Naive thymus-derived CD8-positive, alpha-beta T cell (primary cell): ENCODE results near the gene COL25A1. TPM values are rescaled to one million over a fixed set of nuclear protein-coding genes. Genes with fewer than 3 reads are reported as not detected.

Source experiments
- ATAC-seq, 2 donors: fragments of 150-1000 bp; cut with Tn5 transposase in 1 of 2; sonication (Bioruptor Pico), chemical (Tn5 transposase) in 1 of 2; 1 replicate in 1 of 2; 2 replicates in 1 of 2; pipeline ENCODE4 v1.10.0; 2021; ENCODE audit warnings: mild to moderate bottlenecking in 2 of 2, moderate library complexity in 2 of 2
- POLR2A ChIA-PET: fragments of 350-600 bp; sonication (Branson Sonifier 250); formaldehyde crosslinking; loops from one replicate; lab custom pipeline; 2021; ENCODE audit warnings: antibody characterized with exemption; lab: Charles Lee
- DNase-seq, 10 donors: peaks; one replicate each; pipeline versions ENCODE4 v3.0.0 to v3.0.0-alpha.2; 2020 to 2022
- H3K27ac Mint-ChIP-seq, 10 donors: one replicate each; pipeline ENCODE4 v1.8.0; 2020 to 2022; ENCODE audit warnings: mild to moderate bottlenecking in 10 of 10, mixed read lengths in 10 of 10, moderate library complexity in 4 of 10, inconsistent platforms in 1 of 10
- H3K27me3 Mint-ChIP-seq, 5 donors: one replicate each; pipeline ENCODE4 v1.8.0; 2021 to 2022; ENCODE audit warnings: mixed read lengths in 5 of 5
- H3K36me3 Mint-ChIP-seq, 3 donors: one replicate each; pipeline ENCODE4 v1.8.0; 2020 to 2022; ENCODE audit warnings: mixed read lengths in 3 of 3, mild to moderate bottlenecking in 2 of 3, inconsistent platforms in 1 of 3
- H3K4me1 Mint-ChIP-seq, 4 donors: one replicate each; pipeline ENCODE4 v1.8.0; 2021 to 2022; ENCODE audit warnings: mixed read lengths in 4 of 4
- H3K4me3 Mint-ChIP-seq, 10 donors: one replicate each; pipeline ENCODE4 v1.8.0; 2020 to 2022; ENCODE audit warnings: mild to moderate bottlenecking in 10 of 10, mixed read lengths in 10 of 10, moderate library complexity in 6 of 10, inconsistent platforms in 1 of 10
- H3K9me3 Mint-ChIP-seq, 9 donors: one replicate each; pipeline ENCODE4 v1.8.0; 2020 to 2022; ENCODE audit warnings: mixed read lengths in 9 of 9, mild to moderate bottlenecking in 3 of 9, inconsistent platforms in 1 of 9, moderate library complexity in 1 of 9
- polyA plus RNA-seq, 3 donors: library from polyadenylated mRNA; unstranded; fragments of 300-500 nt; fragmentation: Illumina TruSeq; gene quantifications; one replicate each; pipeline ENCODE4 v1.2.3, GENCODE V29; 2021
- total RNA-seq, 8 experiments: library from RNA in 2 of 8; stranded (reverse) in 2 of 8; gene quantifications; one replicate each; pipeline ENCODE4 v1.2.3 and lab custom pipeline; 2021 to 2026

COL25A1 gene
- total RNA-seq (1 to 10 TPM in 1 of 2 experiments, under 1 TPM in 1; 0.10 to 1.2 TPM), polyA plus RNA-seq (not detected), total RNA-seq (lab: John Stamatoyannopoulos, UW) (0 to 0.69 (median 0.08) reads per million in 6 experiments)

GRCh38 chr4:109302361-109303139 is at the start of gene COL25A1:
COL25A1 (minus strand) TSS chr4:109302658.
- DNase-seq (peak; percentile 11 to 77 (median 44)), ATAC-seq (peak; percentile 83 to 86)
- Mint-ChIP-seq H3K27ac (peak within 1 kb of the TSS in 6 of 10 donors; percentile 18 to 77 (median 57)), H3K4me3 (peak within 1 kb of the TSS; percentile 78 to 93 (median 86)), H3K36me3 (peaks cover 0 to 2% (median 0%) of the 10 kb centered on the region in 3 donors), H3K27me3 (peaks cover 13 to 58% (median 38%) of the 10 kb centered on the region in 5 donors), H3K9me3 (no peaks in the 10 kb centered on the region), H3K4me1 (peaks cover 18 to 28% (median 21%) of the 10 kb centered on the region in 4 donors)
- POLR2A ChIA-PET, result no interaction called here

GRCh38 chr4:109350121-109350520 is 47.7 kb upstream of the COL25A1 start:
- DNase-seq (no peak), ATAC-seq (no peak)
- POLR2A ChIA-PET, result no interaction called here
- Mint-ChIP-seq H3K4me3 (no peak overlapping the region), H3K4me1 (no peaks in the 10 kb centered on the region), H3K27ac (no peak overlapping the region), H3K36me3 (peaks cover 0 to 4% (median 0%) of the 10 kb centered on the region in 3 donors), H3K9me3 (peaks cover 0 to 26% (median 12%) of the 10 kb centered on the region in 9 donors), H3K27me3 (peaks cover 13 to 50% (median 19%) of the 10 kb centered on the region in 5 donors)

- ATAC-seq (no peak), DNase-seq (no peak)
- H3K4me1 Mint-ChIP-seq, result no peaks in the 10 kb centered on the region
- no peak overlapping the region for H3K4me3 Mint-ChIP-seq
- H3K36me3 Mint-ChIP-seq, result peaks cover 0 to 5% (median 3%) of the 10 kb centered on the region in 3 donors
- H3K9me3 Mint-ChIP-seq, result peaks cover 0 to 7% (median 0%) of the 10 kb centered on the region in 9 donors
- H3K27me3 Mint-ChIP-seq, result peaks cover 0 to 9% (median 2%) of the 10 kb centered on the region in 5 donors
- POLR2A ChIA-PET, result no interaction called here
- H3K27ac Mint-ChIP-seq, result peak overlapping the region in 1 of 10 donors; percentile 5
These were observed 32.0 kb upstream of the COL25A1 start for GRCh38 chr4:109334129-109335105.

- POLR2A ChIA-PET, result no interaction called here
- Mint-ChIP-seq H3K27me3 (peaks cover 0 to 11% (median 0%) of the 10 kb centered on the region in 5 donors), H3K36me3 (no peaks in the 10 kb centered on the region), H3K27ac (no peak overlapping the region), H3K4me3 (no peak overlapping the region), H3K4me1 (no peaks in the 10 kb centered on the region), H3K9me3 (no peaks in the 10 kb centered on the region)
- ATAC-seq (no peak), DNase-seq (no peak)
These were observed 30.5 kb upstream of the COL25A1 start for GRCh38 chr4:109332926-109333464.

GRCh38 chr4:109327641-109328040 is 25.2 kb upstream of the COL25A1 start:
- Mint-ChIP-seq H3K9me3 (peaks cover 0 to 18% (median 13%) of the 10 kb centered on the region in 9 donors), H3K27me3 (peaks cover 0 to 11% (median 0%) of the 10 kb centered on the region in 5 donors), H3K4me1 (no peaks in the 10 kb centered on the region), H3K36me3 (peaks cover 0 to 12% (median 6%) of the 10 kb centered on the region in 3 donors), H3K27ac (no peak overlapping the region), H3K4me3 (no peak overlapping the region)
- DNase-seq, result no peak
- POLR2A ChIA-PET, result no interaction called here
- ATAC-seq, result no peak

DNA sequence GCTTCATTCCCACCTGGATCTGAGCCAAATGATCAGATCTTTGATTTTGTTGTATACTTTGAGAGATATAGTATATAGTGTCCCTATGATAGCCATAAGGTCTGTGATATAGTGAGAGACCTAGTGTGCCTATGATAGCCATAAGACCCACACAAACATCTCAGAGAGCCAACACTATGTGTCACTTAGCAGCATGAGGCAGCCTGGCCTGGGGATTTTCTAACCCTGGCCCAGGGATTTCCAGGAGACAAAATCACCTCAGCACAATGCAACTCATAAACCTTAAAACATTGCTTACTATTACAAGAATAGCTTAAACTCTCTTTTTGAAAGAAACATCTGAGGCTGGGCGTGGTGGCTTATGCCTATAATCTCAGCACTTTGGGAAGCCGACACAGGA is 23.2 kb upstream of the COL25A1 start:
- POLR2A ChIA-PET, result no interaction called here
- no peak for ATAC-seq

DNA sequence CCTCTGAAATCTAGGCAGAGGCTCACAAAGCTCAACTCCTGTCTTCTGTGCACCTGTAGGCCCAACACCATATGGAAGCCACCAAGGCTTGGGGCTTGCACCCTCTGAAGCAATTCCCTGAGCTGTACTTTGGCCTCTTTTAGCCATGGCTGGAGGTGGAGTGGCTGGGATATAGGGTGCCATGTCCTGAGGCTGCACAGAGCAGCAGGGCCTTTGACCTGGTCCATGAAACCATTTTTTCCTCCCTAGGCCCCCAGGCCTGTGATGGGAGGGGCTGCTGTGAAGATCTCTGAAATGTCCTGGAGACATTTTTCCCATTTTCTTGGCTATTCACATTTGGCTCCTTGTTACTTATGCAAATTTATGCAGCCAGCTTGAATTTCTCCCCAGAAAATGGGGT is 20.9 kb upstream of the COL25A1 start:
- DNase-seq (no peak), ATAC-seq (no peak)
- Mint-ChIP-seq H3K9me3 (peaks cover 4 to 50% (median 37%) of the 10 kb centered on the region in 9 donors), H3K4me1 (no peaks in the 10 kb centered on the region), H3K36me3 (peaks cover 0 to 30% (median 19%) of the 10 kb centered on the region in 3 donors), H3K27me3 (peaks cover 0 to 12% (median 2%) of the 10 kb centered on the region in 5 donors), H3K27ac (no peak overlapping the region), H3K4me3 (no peak overlapping the region)
- POLR2A ChIA-PET, result no interaction called here

More for the DNA sequence above, 23.2 kb upstream of the COL25A1 start:
- DNase-seq, result no peak
- no peaks in the 10 kb centered on the region for H3K4me1 Mint-ChIP-seq
- no peak overlapping the region for H3K4me3 Mint-ChIP-seq
- H3K36me3 Mint-ChIP-seq, result peaks cover 0 to 24% (median 17%) of the 10 kb centered on the region in 3 donors
- no peak overlapping the region for H3K27ac Mint-ChIP-seq
- peaks cover 4 to 36% (median 30%) of the 10 kb centered on the region in 9 donors for H3K9me3 Mint-ChIP-seq
- peaks cover 0 to 11% (median 2%) of the 10 kb centered on the region in 5 donors for H3K27me3 Mint-ChIP-seq

DNA sequence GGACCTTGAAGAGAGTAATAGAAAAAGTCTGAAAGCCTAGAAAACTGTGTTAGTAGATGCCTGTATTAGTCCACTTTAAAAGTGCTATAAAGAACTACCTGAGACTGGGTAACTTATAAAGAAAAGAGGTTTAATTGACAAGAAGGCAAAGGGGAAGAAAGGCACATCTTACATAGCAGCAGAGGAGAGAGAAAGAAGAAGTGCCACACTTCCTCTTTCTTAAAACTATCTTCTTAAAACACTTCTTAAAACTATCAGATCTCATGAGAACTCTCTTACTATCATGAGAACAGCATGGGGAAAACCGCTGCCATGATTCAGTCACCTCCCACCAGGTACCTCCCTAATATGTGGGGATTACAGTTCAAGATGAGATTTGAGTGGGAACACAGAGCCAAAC is 18.8 kb upstream of the COL25A1 start:
- Mint-ChIP-seq H3K9me3 (peaks cover 4 to 50% (median 37%) of the 10 kb centered on the region in 9 donors), H3K27ac (peak overlapping the region in 1 of 10 donors; percentile 41), H3K36me3 (peaks cover 0 to 30% (median 19%) of the 10 kb centered on the region in 3 donors), H3K27me3 (peaks cover 2 to 17% (median 4%) of the 10 kb centered on the region in 5 donors), H3K4me1 (no peaks in the 10 kb centered on the region), H3K4me3 (no peak overlapping the region)
- ATAC-seq (no peak), DNase-seq (no peak)
- POLR2A ChIA-PET, result no interaction called here

GRCh38 chr4:109319684-109320083 is 17.2 kb upstream of the COL25A1 start:
- no peaks in the 10 kb centered on the region for H3K4me1 Mint-ChIP-seq
- DNase-seq (no peak), ATAC-seq (no peak)
- no peak overlapping the region for H3K27ac Mint-ChIP-seq
- peaks cover 2 to 22% (median 11%) of the 10 kb centered on the region in 5 donors for H3K27me3 Mint-ChIP-seq
- POLR2A ChIA-PET, result no interaction called here
- peaks cover 0 to 35% (median 19%) of the 10 kb centered on the region in 3 donors for H3K36me3 Mint-ChIP-seq
- H3K9me3 Mint-ChIP-seq, result peaks cover 4 to 50% (median 37%) of the 10 kb centered on the region in 9 donors
- H3K4me3 Mint-ChIP-seq, result no peak overlapping the region

DNA sequence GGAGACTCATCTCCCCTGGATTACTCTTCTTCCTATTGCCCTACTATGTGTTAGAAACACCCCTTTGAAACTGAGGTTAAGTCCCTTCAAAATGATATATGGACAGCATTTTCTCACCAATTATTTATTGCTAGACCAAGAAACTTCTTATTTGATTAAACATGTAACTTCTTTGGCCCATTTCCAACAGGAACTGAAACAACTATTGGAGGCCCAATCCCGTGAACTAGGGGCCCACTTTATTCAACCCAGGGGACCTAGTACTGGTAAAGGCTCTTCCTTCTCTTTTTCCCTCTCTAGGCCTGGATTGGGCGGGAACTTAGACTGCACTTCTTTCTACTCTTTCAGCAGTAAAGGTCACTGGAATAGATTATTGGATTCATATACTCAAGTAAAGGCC is 16.7 kb upstream of the COL25A1 start:
- H3K9me3 Mint-ChIP-seq, result peaks cover 5 to 48% (median 35%) of the 10 kb centered on the region in 9 donors
- H3K27me3 Mint-ChIP-seq, result peaks cover 2 to 22% (median 11%) of the 10 kb centered on the region in 5 donors
- H3K36me3 Mint-ChIP-seq, result peaks cover 0 to 37% (median 19%) of the 10 kb centered on the region in 3 donors
- H3K4me3 Mint-ChIP-seq, result no peak overlapping the region
- ATAC-seq, result no peak
- no peaks in the 10 kb centered on the region for H3K4me1 Mint-ChIP-seq
- DNase-seq, result no peak
- POLR2A ChIA-PET, result no interaction called here
- H3K27ac Mint-ChIP-seq, result no peak overlapping the region

DNA sequence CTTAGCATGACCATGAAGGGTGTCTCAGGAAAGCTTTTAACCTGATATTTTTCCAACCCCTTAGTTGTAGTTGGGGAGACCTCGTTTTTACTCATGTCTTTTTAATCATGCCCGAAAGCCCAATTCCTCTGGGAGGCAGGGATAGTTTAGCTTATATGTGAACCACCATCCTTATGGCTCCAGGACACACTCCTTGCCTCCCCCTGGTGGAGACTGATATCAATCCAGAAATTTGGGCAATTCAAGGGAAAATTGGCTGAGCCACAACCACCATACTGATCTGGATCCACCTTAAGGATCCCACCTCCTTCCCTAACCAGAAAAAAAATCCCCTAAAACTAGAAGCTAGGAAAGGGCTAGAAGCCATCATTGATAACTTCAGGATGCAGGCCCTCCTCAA is 13.4 kb upstream of the COL25A1 start:
- Mint-ChIP-seq H3K4me3 (no peak overlapping the region), H3K27me3 (peaks cover 2 to 23% (median 7%) of the 10 kb centered on the region in 5 donors), H3K4me1 (no peaks in the 10 kb centered on the region), H3K36me3 (peaks cover 0 to 30% (median 11%) of the 10 kb centered on the region in 3 donors), H3K9me3 (peaks cover 5 to 40% (median 26%) of the 10 kb centered on the region in 9 donors), H3K27ac (peak overlapping the region in 1 of 10 donors; percentile 79)
- POLR2A ChIA-PET, result no interaction called here
- ATAC-seq, result no peak
- DNase-seq, result no peak

- Mint-ChIP-seq H3K36me3 (peaks cover 0 to 25% (median 11%) of the 10 kb centered on the region in 3 donors), H3K9me3 (peaks cover under 1 to 35% (median 21%) of the 10 kb centered on the region in 9 donors), H3K4me1 (no peaks in the 10 kb centered on the region), H3K4me3 (no peak overlapping the region), H3K27me3 (peaks cover 6 to 28% (median 10%) of the 10 kb centered on the region in 5 donors), H3K27ac (no peak overlapping the region)
- POLR2A ChIA-PET, result no interaction called here
- ATAC-seq (no peak), DNase-seq (no peak)
These were observed 12.9 kb upstream of the COL25A1 start for GRCh38 chr4:109315341-109315740.
